Smooth muscle cell of the umbilical artery (primary cell): ENCODE data around the gene PRX. TPM values are rescaled to one million over a fixed set of nuclear protein-coding genes. Genes with fewer than 3 reads are reported as not detected.

Source experiments
- total RNA-seq: library from RNA; depleted of rRNA; stranded (reverse); fragments of >200 nt; gene quantifications from 2 replicates; pipeline ENCODE4 v1.2.3, GENCODE V29; 2014

PRX gene
- 0.89 and 1.2 TPM in 2 replicates for total RNA-seq

GRCh38 chr19:40413291-40413845, at the start of gene PRX:
PRX (minus strand) TSS chr19:40413378; CDS start chr19:40407932, 5,446 bp downstream.

GRCh38 chr19:40444000-40444824, 31.0 kb upstream of the PRX start, which contains the start of gene SERTAD3:
SERTAD3 (minus strand) TSS chr19:40444335; CDS start chr19:40442080, 2,255 bp downstream.

GRCh38 chr19:40425450-40426287, 12.5 kb upstream of the PRX start, which contains the start of gene SERTAD1:
SERTAD1 (minus strand) TSS chr19:40425992; CDS start chr19:40423546, 2,446 bp downstream.

DNA sequence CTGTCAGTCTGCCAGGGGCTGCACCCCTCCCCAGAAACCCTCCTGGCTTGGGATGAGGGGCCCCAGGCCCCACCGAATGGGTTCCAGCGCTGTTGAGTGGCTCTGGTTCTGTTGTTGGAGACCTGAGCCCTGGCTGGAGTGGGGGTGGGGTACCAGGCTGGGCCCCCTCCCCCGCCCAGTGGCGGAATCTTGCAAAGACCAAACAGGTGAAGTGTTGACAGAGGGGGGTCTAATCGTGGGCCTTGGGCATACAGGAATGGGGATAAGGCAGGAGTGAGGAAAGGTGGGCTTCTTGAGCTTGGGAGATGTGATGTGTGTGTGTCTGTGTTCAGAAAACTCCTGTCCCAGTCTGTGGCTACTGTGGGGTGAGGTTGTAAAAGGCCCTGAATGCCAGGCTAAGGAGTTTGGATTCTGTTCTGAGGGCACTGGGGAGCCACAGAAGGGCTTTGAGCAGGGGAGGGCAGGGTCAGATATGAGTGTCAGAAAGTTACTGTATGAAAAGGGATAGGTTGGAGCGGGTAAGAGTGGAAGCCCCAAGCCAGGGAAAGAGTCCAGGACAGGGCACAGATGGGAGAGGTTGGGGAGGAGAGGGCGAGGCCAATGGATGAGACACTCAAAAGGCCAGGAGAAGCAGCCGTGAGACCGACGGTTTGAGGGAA, 23.0 kb downstream of the PRX start, which contains the start of gene HIPK4:
HIPK4 (minus strand) TSS at position 98 of the 659 bp plus-strand sequence. CDS start 279 bp downstream, outside the sequence.

DNA sequence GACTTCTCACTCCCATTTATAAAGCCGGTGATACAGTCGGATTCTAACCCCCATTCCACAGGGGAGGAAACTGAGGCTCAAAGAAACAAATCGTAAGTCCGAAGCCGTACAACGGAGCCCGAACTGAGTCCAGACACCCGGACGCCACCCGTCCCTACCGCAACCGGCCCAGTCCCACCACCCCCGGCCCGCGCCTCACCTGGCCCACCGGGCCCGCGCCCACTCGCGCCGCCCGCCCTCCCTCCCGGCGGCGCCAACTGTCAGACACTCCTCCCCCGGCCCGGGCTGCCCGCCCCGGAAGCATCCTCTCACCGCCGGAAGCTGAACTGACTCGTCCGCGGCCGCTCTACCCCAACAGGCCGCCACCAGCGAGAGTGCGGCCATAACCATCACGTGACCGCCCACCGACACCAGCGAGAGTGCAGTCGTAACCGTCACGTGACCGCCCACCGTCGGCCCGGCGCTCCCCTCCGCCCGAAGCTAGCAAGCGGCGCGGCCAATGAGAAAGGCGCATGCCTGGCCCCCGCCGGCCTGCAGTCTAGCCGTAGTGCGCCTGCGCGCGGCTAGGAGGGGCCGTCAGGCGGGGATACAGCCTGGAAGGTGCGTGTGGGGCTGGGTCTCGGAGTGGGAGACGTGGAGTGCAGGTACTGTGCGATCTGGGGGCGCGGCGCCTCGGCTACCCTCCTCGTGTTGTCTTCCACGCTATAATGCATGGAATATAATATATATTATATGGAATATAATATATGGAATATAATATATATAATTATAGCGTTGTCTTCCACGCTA, 64.9 kb downstream of the PRX start, which contains the start of the genes C19orf47 and PLD3:
C19orf47 (minus strand) TSS at position 273 of the 789 bp plus-strand sequence. CDS start 6,540 bp downstream, outside the sequence.
PLD3 (plus strand) TSS at position 571 of the 789 bp plus-strand sequence. CDS start 17,789 bp downstream, outside the sequence.

Other genes with a start within 250 kb of the PRX start
- gene MAP3K10, start 222.0 kb downstream of the PRX start, total RNA-seq: 8.9 and 11.8 TPM in 2 replicates
- gene TTC9B, start 195.0 kb downstream of the PRX start, total RNA-seq: not detected in 2 replicates
- 0.09 TPM in 1 of 2 replicates, not detected in the other for gene CCNP, start 186.7 kb downstream of the PRX start, total RNA-seq
- 76.0 and 91.1 TPM in 2 replicates for gene AKT2, start 128.0 kb downstream of the PRX start, total RNA-seq
- 3.6 and 10.6 TPM in 2 replicates for gene C19orf47, start 65.0 kb downstream of the PRX start, total RNA-seq
- gene PLD3, start 64.7 kb downstream of the PRX start, total RNA-seq: 497 and 582 TPM in 2 replicates
- gene HIPK4, start 23.2 kb downstream of the PRX start, total RNA-seq: under 0.01 and 0.14 TPM in 2 replicates
- gene SERTAD1, start 12.6 kb upstream of the PRX start, total RNA-seq: 16.1 and 17.2 TPM in 2 replicates
- gene SERTAD3, start 31.0 kb upstream of the PRX start, total RNA-seq: 14.7 and 20.2 TPM in 2 replicates
- 49.3 and 56.1 TPM in 2 replicates for gene BLVRB, start 52.4 kb upstream of the PRX start, total RNA-seq
- 0.30 and 0.97 TPM in 2 replicates for gene SPTBN4, start 53.6 kb upstream of the PRX start, total RNA-seq
- gene SHKBP1, start 163.5 kb upstream of the PRX start, total RNA-seq: 24.9 and 69.7 TPM in 2 replicates
- 24.6 and 34.0 TPM in 2 replicates for gene LTBP4, start 188.0 kb upstream of the PRX start, total RNA-seq